Skeletal muscle cell (primary cell): ENCODE results near the gene LRP11.
A peak's percentile ranks its signal among the peaks of the same experiment; 100 is the strongest.
"Not testable (repeated sequence)": the region's sequence is repeated elsewhere in the genome, so short reads cannot be mapped to it uniquely, and the experiment has no call there.

Source experiments
- DNase-seq: peaks from one replicate; pipeline ENCODE4 v3.0.0-alpha.2; 2010; ENCODE audit warnings: low read depth
- H3K4me3 ChIP-seq: 2 replicates; pipeline ENCODE4 v1.5.1; 2011; ENCODE audit warnings: low read depth, mild to moderate bottlenecking, control low read depth, low read length, moderate library complexity

LRP11 gene

GRCh38 chr6:149863698-149864577 lies at the start of gene LRP11:
LRP11 (minus strand) TSS chr6:149864359; CDS start chr6:149864020, 339 bp downstream.
- H3K4me3 ChIP-seq = peak within 1 kb of the TSS; percentile 68
- DNase-seq = no peak

- no peak overlapping the region for H3K4me3 ChIP-seq
Measured at GRCh38 chr6:149913540-149914240, 49.5 kb upstream of the LRP11 start.

GRCh38 chr6:149913085-149913484 lies 48.9 kb upstream of the LRP11 start:
- DNase-seq = no peak

More at GRCh38 chr6:149913540-149914240, 49.5 kb upstream of the LRP11 start:
- DNase-seq = no peak

GRCh38 chr6:149912680-149913079 lies 48.5 kb upstream of the LRP11 start:
- not testable (repeated sequence) for H3K4me3 ChIP-seq, DNase-seq

More at GRCh38 chr6:149913085-149913484, 48.9 kb upstream of the LRP11 start:
- no peak overlapping the region for H3K4me3 ChIP-seq

- no peak for DNase-seq
- no peak overlapping the region for H3K4me3 ChIP-seq
Measured at GRCh38 chr6:149910721-149911151, 46.6 kb upstream of the LRP11 start.

- no peak overlapping the region for H3K4me3 ChIP-seq
- DNase-seq = no peak
Measured at GRCh38 chr6:149909701-149910470, 45.7 kb upstream of the LRP11 start.

- DNase-seq, H3K4me3 ChIP-seq: not testable (repeated sequence)
Measured at GRCh38 chr6:149908480-149908879, 44.3 kb upstream of the LRP11 start.

GRCh38 chr6:149907317-149907716 lies 43.2 kb upstream of the LRP11 start:
- no peak for DNase-seq
- no peak overlapping the region for H3K4me3 ChIP-seq

- no peak overlapping the region for H3K4me3 ChIP-seq
- no peak for DNase-seq
Measured at GRCh38 chr6:149906405-149906804, 42.2 kb upstream of the LRP11 start.

- no peak for DNase-seq
- H3K4me3 ChIP-seq = no peak overlapping the region
Measured at GRCh38 chr6:149905911-149906371, 41.8 kb upstream of the LRP11 start.

- H3K4me3 ChIP-seq = no peak overlapping the region
- DNase-seq = no peak
Measured at GRCh38 chr6:149905371-149905910, 41.3 kb upstream of the LRP11 start.

- H3K4me3 ChIP-seq = no peak overlapping the region
- no peak for DNase-seq
Measured at GRCh38 chr6:149904661-149905370, 40.7 kb upstream of the LRP11 start.

GRCh38 chr6:149903938-149904611 lies 39.9 kb upstream of the LRP11 start:
- H3K4me3 ChIP-seq = no peak overlapping the region
- no peak for DNase-seq

- DNase-seq = no peak
- no peak overlapping the region for H3K4me3 ChIP-seq
Measured at GRCh38 chr6:149901444-149902140, 37.4 kb upstream of the LRP11 start.

GRCh38 chr6:149900620-149901443 lies 36.7 kb upstream of the LRP11 start:
- no peak for DNase-seq
- no peak overlapping the region for H3K4me3 ChIP-seq

GRCh38 chr6:149899926-149900619 lies 35.9 kb upstream of the LRP11 start:
- H3K4me3 ChIP-seq = no peak overlapping the region
- no peak for DNase-seq
